Right lobe of liver (tissue), 6 donors: ENCODE data around the gene DUSP1. TPM values are rescaled to one million over a fixed set of nuclear protein-coding genes. Genes with fewer than 3 reads are reported as not detected.

Experiments used
- ATAC-seq, 4 donors: fragments of 200-7000 bp; cut with Tn5 transposase; one replicate each; pipeline ENCODE4 v1.9.1; 2020; ENCODE audit warnings: mild to moderate bottlenecking in 4 of 4, moderate library complexity in 4 of 4
- DNase-seq, 3 donors: peaks; one replicate each; pipeline ENCODE4 v3.0.0-alpha.2; 2020
- H3K27ac ChIP-seq, 3 donors: fragments of 200-600 bp; one replicate each; pipeline ENCODE4 v1.8.0; 2022
- H3K27me3 ChIP-seq, 2 donors: fragments of 200-600 bp; one replicate each; pipeline ENCODE4 v1.8.0; 2022
- H3K36me3 ChIP-seq, 4 donors: fragments of 200-600 bp; sonication (generic) in 1 of 4; one replicate each; pipeline versions ENCODE4 v1.5.1 to v1.8.0; 2017 to 2022; ENCODE audit warnings: control low read depth in 1 of 4
- H3K4me1 ChIP-seq, 4 donors: fragments of 200-600 bp; sonication (generic) in 1 of 4; one replicate each; pipeline versions ENCODE4 v1.5.1 to v1.8.0; 2017 to 2022; ENCODE audit warnings: control low read depth in 1 of 4
- H3K4me3 ChIP-seq, 3 donors: fragments of 200-600 bp; one replicate each; pipeline ENCODE4 v1.8.0; 2022
- H3K9me3 ChIP-seq, 4 donors: fragments of 200-600 bp; sonication (generic) in 1 of 4; one replicate each; pipeline versions ENCODE4 v1.5.1 to v1.8.0; 2017 to 2022; ENCODE audit warnings: control low read depth in 1 of 4
- POLR2A ChIP-seq: fragments of 450-650 bp; IDR thresholded peaks from one replicate; pipeline ENCODE4 v1.6.1; 2017; ENCODE audit warnings: antibody characterized with exemption, mild to moderate bottlenecking
- WGBS: methylation state at CpG from one replicate; pipeline ENCODE4 v1.1.6; 2018; ENCODE audit warnings: low coverage, low lambda C conversion rate; ENCODE audit not compliant: insufficient coverage; ENCODE audit errors: missing lambda C conversion rate; 5-methylcytosine and 5-hydroxymethylcytosine counted together
- intact Hi-C, 2 donors: fragments of 100-400 bp; cut with DNase I; formaldehyde crosslinking; loops; one replicate each; pipeline versions ENCODE4 v1.11.2 to v1.14.1; 2022
- total RNA-seq, 6 experiments: library from RNA; depleted of rRNA in 2 of 6; stranded (reverse); fragments of >200 nt in 2 of 6; fragmentation: NEBNext Ultra II Directional in 3 of 6; extraction: Animal tissue kit (Norgen Biotek cat#: 25700) in 3 of 6; gene quantifications; one replicate each; pipeline versions ENCODE4 v1.1.0 to v1.2.4, GENCODE V29; 2016 to 2023
- TF ChIP-seq, protein P1 (sequence below), 4 donors: fragments of 200-600 bp in 3 of 4; fragments of 450-650 bp in 1 of 4; IDR thresholded peaks; one replicate each; pipeline versions ENCODE4 v1.5.1 to v1.8.0; 2016 to 2022; ENCODE audit warnings: antibody characterized with exemption in 4 of 4, mild to moderate bottlenecking in 2 of 4
- donor health status: DM: no; HTN: yes; CAD: no.
- donor health status: DM: no; HTN: no; CAD: no.
- donor health status: DM: no; HTN: no; CAD: no.
- donor health status: DM: no; HTN: yes; CAD: no.
- donor health status: DM: no; HTN: yes; CAD: no.

DUSP1 gene
- total RNA-seq, 6 experiments from 2014 or later: 106 to 407 (median 232) TPM

GRCh38 chr5:172791726-172792445, 20.9 kb upstream of the DUSP1 start:
- Histone ChIP-seq H3K36me3 (no peaks in the 10 kb centered on the region), H3K27me3 (no peaks in the 10 kb centered on the region), H3K4me1 (peaks cover 0 to 35% (median 6%) of the 10 kb centered on the region in 4 donors), H3K27ac (no peak overlapping the region), H3K9me3 (no peaks in the 10 kb centered on the region), H3K4me3 (no peak overlapping the region)
- peak in 1 of 3 donors; percentile 46 for DNase-seq
- TF ChIP-seq POLR2A: no peak
- TF ChIP-seq, protein P1, sequence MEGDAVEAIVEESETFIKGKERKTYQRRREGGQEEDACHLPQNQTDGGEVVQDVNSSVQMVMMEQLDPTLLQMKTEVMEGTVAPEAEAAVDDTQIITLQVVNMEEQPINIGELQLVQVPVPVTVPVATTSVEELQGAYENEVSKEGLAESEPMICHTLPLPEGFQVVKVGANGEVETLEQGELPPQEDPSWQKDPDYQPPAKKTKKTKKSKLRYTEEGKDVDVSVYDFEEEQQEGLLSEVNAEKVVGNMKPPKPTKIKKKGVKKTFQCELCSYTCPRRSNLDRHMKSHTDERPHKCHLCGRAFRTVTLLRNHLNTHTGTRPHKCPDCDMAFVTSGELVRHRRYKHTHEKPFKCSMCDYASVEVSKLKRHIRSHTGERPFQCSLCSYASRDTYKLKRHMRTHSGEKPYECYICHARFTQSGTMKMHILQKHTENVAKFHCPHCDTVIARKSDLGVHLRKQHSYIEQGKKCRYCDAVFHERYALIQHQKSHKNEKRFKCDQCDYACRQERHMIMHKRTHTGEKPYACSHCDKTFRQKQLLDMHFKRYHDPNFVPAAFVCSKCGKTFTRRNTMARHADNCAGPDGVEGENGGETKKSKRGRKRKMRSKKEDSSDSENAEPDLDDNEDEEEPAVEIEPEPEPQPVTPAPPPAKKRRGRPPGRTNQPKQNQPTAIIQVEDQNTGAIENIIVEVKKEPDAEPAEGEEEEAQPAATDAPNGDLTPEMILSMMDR (IDR thresholded peaks at IDR 0.05): no peak
- WGBS: 94% methylated on average over 6 of the region's 10 CpGs
- intact Hi-C loops: no loop called here
- no peak for ATAC-seq

DNA sequence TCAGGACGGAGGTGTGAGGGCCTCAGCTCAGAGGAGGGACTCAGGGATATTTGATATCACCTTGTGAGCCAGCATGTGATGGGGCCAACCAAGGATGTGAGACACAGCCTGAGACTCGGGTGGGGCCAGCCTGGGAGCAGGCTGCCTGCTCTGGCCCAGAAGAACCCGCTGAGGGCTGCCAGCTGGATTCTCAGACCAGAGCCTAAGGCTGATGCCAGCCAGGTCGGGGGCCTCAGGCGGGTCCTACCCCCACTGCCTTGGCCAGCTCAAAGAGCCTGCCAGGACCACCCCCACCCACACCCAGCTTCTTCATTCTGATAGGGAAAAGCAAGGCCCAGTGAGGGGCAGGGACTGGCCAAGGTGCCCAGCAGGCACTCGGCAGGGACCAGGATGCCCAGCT, 20.3 kb upstream of the DUSP1 start:
- no peak for TF ChIP-seq POLR2A
- TF ChIP-seq, protein P1 (IDR thresholded peaks at IDR 0.05): no peak
- no CpG with 5 or more reads among the region's 6 CpGs for WGBS
- H3K9me3 ChIP-seq: no peaks in the 10 kb centered on the region
- no peak overlapping the region for H3K4me3 ChIP-seq
- H3K27me3 ChIP-seq: no peaks in the 10 kb centered on the region
- peak in 2 of 3 donors; percentile 47 to 52 for DNase-seq
- intact Hi-C loops: no loop called here
- H3K4me1 ChIP-seq: peaks cover 0 to 41% (median 6%) of the 10 kb centered on the region in 4 donors
- no peaks in the 10 kb centered on the region for H3K36me3 ChIP-seq
- ATAC-seq: no peak
- H3K27ac ChIP-seq: no peak overlapping the region

DNA sequence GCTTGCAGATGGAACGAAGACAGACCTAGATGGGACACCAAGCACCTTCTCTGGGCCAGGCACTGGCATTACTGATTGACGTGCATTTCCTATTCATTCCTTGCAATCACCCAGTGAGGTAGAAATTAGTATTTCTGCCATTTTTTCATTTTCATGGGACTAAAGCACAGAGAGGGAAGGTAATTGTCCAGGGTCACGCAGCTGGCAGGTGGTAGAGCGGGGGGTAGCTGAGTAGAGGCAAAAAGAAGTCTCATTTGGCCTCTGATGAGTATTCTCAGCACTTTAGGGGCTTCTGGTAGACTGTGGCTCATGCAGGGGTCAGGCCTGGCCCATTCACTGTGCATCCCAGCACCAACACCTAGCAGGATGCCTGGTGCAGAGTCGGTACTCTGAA, 19.5 kb upstream of the DUSP1 start:
- TF ChIP-seq, protein P1 (IDR thresholded peaks at IDR 0.05): no peak
- TF ChIP-seq POLR2A: no peak
- Histone ChIP-seq H3K27me3 (no peaks in the 10 kb centered on the region), H3K9me3 (no peaks in the 10 kb centered on the region), H3K4me3 (no peak overlapping the region), H3K27ac (peak overlapping the region in 1 of 3 donors; percentile 96), H3K36me3 (no peaks in the 10 kb centered on the region), H3K4me1 (peaks cover 0 to 49% (median 6%) of the 10 kb centered on the region in 4 donors)
- 70% methylated on average over 3 of the region's 5 CpGs for WGBS
- intact Hi-C loops: no loop called here
- ATAC-seq: no peak
- DNase-seq: peak in 1 of 3 donors; percentile 20

DNA sequence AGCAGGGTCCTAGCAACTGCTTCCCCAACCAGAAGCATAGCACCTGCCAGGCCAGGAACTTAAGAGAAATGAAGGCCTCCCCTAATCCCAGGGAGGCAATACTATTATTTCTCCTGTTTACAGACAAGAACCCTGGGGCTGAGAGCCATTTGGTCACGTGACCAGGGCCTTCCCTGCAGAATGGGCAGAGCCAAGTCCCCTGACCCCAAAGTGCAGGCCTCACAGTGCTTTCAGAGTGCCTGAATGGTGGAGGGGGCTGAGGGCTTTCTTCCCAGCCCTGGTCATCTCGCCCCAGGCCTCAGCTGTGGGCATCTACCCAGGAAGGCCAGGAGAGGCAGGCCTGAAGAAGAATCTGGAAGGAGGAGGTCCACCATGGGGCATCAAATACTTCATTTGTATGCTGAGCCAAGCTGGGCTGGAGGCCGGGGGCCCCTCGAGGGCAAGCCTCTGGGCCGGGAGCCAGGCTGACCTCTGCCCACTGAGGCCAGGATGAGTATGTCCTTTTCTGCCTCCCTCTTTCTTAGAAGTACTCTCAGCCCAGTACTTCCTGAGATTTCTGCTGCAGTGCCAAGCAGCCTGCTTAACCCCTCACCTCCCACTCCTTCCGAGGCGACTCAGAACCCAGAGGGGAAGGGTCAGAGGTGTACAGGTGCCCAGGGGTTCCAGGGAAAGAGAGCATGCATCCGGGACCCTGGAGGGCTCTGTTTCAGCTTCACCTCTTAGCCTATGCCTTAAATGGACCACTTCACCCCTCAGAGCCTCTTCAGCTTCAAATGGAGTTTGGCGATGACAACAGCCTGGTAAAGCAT, 18.9 kb upstream of the DUSP1 start:
- Histone ChIP-seq H3K9me3 (no peaks in the 10 kb centered on the region), H3K4me1 (peaks cover 0 to 53% (median 6%) of the 10 kb centered on the region in 4 donors), H3K27me3 (no peaks in the 10 kb centered on the region), H3K27ac (peak overlapping the region; percentile 81 to 96 (median 92)), H3K4me3 (no peak overlapping the region), H3K36me3 (no peaks in the 10 kb centered on the region)
- DNase-seq: peak in 1 of 3 donors; percentile 72
- no peak for TF ChIP-seq POLR2A
- TF ChIP-seq, protein P1 (IDR thresholded peaks at IDR 0.05): no peak
- peak in 3 of 4 donors; percentile 2 to 3 (median 2) for ATAC-seq
- intact Hi-C loops: loop anchor here in 1 of 2 donors (10.0 kb wide), 1 partner anchor 45 kb away; the partner anchor contains the start of gene ERGIC1
- 67% methylated on average over 6 of the region's 9 CpGs for WGBS
